HepG2 (cell line): ENCODE data around the gene LYSMD2. TPM values are rescaled to one million over a fixed set of nuclear protein-coding genes. Genes with fewer than 3 reads are reported as not detected.

Experiments used
- ATAC-seq: fragments of 200-7000 bp; cut with Tn5 transposase; 3 replicates; pipeline ENCODE4 v1.9.1; 2020; ENCODE audit warnings: mild to moderate bottlenecking, moderate library complexity
- BruUV-seq: library from RNA; stranded (reverse); fragments of 400-500 nt; replicated peaks from 2 replicates; lab custom pipeline; 2021; lab: Mats Ljungman, UMichigan
- CTCF ChIA-PET: fragments of 300-600 bp; formaldehyde crosslinking; extraction: SDS; loops from one replicate; lab custom pipeline; 2021; ENCODE audit warnings: low total read pairs, inconsistent platforms, low intra/inter-chr PET ratio; lab: Yijun Ruan, JAX
- POLR2A ChIA-PET: fragments of 350-600 bp; sonication (Branson Sonifier 250); formaldehyde crosslinking; loops from one replicate; lab custom pipeline; 2020; ENCODE audit warnings: antibody characterized with exemption, inconsistent platforms; lab: Yijun Ruan, JAX
- DNase-seq: peaks from one replicate; pipeline ENCODE4 v3.0.0-alpha.2; 2015; ENCODE audit warnings: low spot score
- FAIRE-seq: peaks from 3 replicates; lab custom pipeline; 2011; peaks lifted over from hg19 to GRCh38; lab: Jason Lieb, UNC
- H2AFZ ChIP-seq: one replicate; pipeline ENCODE4 v1.6.1; 2011; ENCODE audit warnings: low read length, inconsistent platforms
- H3K27ac ChIP-seq: fragments of 300-600 bp; 3 replicates; pipeline ENCODE4 v1.8.0; 2011; ENCODE audit warnings: mixed run types, mild to moderate bottlenecking, mixed read lengths, low read length, inconsistent platforms; ENCODE audit not compliant: insufficient read depth; ENCODE audit errors: extremely low read length
- H3K27me3 ChIP-seq, 2 experiments: fragments of 200-600 bp in 1 of 2; 2 replicates in 1 of 2; 3 replicates in 1 of 2; pipeline versions ENCODE4 v1.6.0 to v1.8.0; 2011; ENCODE audit warnings: low read length in 2 of 2, mild to moderate bottlenecking in 2 of 2, moderate library complexity in 2 of 2, inconsistent platforms in 1 of 2; ENCODE audit not compliant: insufficient read depth in 2 of 2, control insufficient read depth in 1 of 2
- H3K36me3 ChIP-seq, 2 experiments: fragments of 200-600 bp in 1 of 2; replicated peaks in 1 of 2; 2 replicates in 1 of 2; 3 replicates in 1 of 2; pipeline versions ENCODE4 v1.5.1 to v1.8.0; 2011; ENCODE audit warnings: low read length in 2 of 2, inconsistent platforms in 1 of 2; ENCODE audit not compliant: insufficient read depth in 2 of 2, control insufficient read depth in 1 of 2
- H3K4me1 ChIP-seq: 2 replicates; pipeline ENCODE4 v1.5.1; 2012; ENCODE audit warnings: low read length, inconsistent platforms; ENCODE audit not compliant: insufficient read depth
- H3K4me2 ChIP-seq: 2 replicates; pipeline ENCODE4 v1.6.0; 2011; ENCODE audit warnings: low read depth, low read length, inconsistent platforms
- H3K4me3 ChIP-seq, 3 experiments: fragments of 200-600 bp in 1 of 3; sonication (generic), shearing (Covaris generic) in 1 of 3; replicated peaks in 1 of 3; 2 replicates each; pipeline ENCODE4 v1.5.1; 2011 to 2016; ENCODE audit warnings: low read length in 3 of 3, inconsistent platforms in 2 of 3, low read depth in 2 of 3, mild to moderate bottlenecking in 2 of 3, control low read depth in 1 of 3, mixed read lengths in 1 of 3; ENCODE audit not compliant: insufficient read depth in 1 of 3
- H3K79me2 ChIP-seq: one replicate; pipeline ENCODE4 v1.6.1; 2011; ENCODE audit warnings: low read length, inconsistent platforms; ENCODE audit not compliant: insufficient read depth
- H3K9ac ChIP-seq: 2 replicates; pipeline ENCODE4 v1.6.0; 2011; ENCODE audit warnings: mild to moderate bottlenecking, low read depth, low read length, inconsistent platforms; ENCODE audit not compliant: insufficient read depth
- H3K9me3 ChIP-seq: 2 replicates; pipeline ENCODE4 v1.5.1; 2012; ENCODE audit warnings: mild to moderate bottlenecking, low read length
- H4K20me1 ChIP-seq: 2 replicates; pipeline ENCODE4 v1.6.0; 2011; ENCODE audit warnings: inconsistent platforms, mild to moderate bottlenecking, low read length, moderate library complexity; ENCODE audit not compliant: insufficient read depth
- FOXP1 ChIP-seq, 2 experiments: fragments of 450-650 bp in 1 of 2; IDR thresholded peaks; 2 replicates each; pipeline ENCODE4 v1.6.1; 2017 to 2018; ENCODE audit warnings: antibody characterized with exemption in 1 of 2
- HNRNPL ChIP-seq: fragments of 200-400 bp; formaldehyde crosslinking; IDR thresholded peaks from 2 replicates; pipeline ENCODE4 v1.6.1; 2017; ENCODE audit warnings: mild to moderate bottlenecking, low read depth, low read length
- KLF13 ChIP-seq: sonication (generic); formaldehyde crosslinking; IDR thresholded peaks from 2 replicates; pipeline ENCODE4 v1.4.0; 2020; ENCODE audit warnings: mild to moderate bottlenecking, missing genetic modification reagents
- PHB2 ChIP-seq: fragments of 450-650 bp; IDR thresholded peaks from 2 replicates; pipeline ENCODE4 v1.6.1; 2018; ENCODE audit not compliant: partially characterized antibody
- PRMT3 ChIP-seq: sonication (generic); formaldehyde crosslinking; IDR thresholded peaks from 2 replicates; pipeline ENCODE4 v1.8.1; 2022; ENCODE audit warnings: low read depth, mild to moderate bottlenecking, moderate library complexity, missing genetic modification reagents, borderline replicate concordance
- RCOR2 ChIP-seq: IDR thresholded peaks from 2 replicates; pipeline ENCODE4 v1.6.1; 2016; ENCODE audit warnings: missing biosample characterization, missing genetic modification reagents
- RELA ChIP-seq: sonication (generic); formaldehyde crosslinking; IDR thresholded peaks from 2 replicates; pipeline ENCODE4 v1.4.0; 2020; ENCODE audit warnings: missing genetic modification reagents
- SRSF9 ChIP-seq: fragments of 200-400 bp; formaldehyde crosslinking; IDR thresholded peaks from 2 replicates; pipeline ENCODE4 v1.6.1; 2018; ENCODE audit warnings: borderline replicate concordance, mild to moderate bottlenecking, low read depth, low read length; ENCODE audit not compliant: insufficient read depth, poor library complexity, severe bottlenecking
- THYN1 ChIP-seq: sonication (generic); formaldehyde crosslinking; IDR thresholded peaks from 2 replicates; pipeline ENCODE4 v1.8.1; 2023; ENCODE audit warnings: low read depth, mild to moderate bottlenecking, moderate library complexity, missing genetic modification reagents, borderline replicate concordance
- ZNF12 ChIP-seq: sonication (generic); formaldehyde crosslinking; IDR thresholded peaks from 2 replicates; pipeline ENCODE4 v1.5.0; 2020; ENCODE audit warnings: missing genetic modification reagents
- ZNF121 ChIP-seq: sonication (generic); formaldehyde crosslinking; IDR thresholded peaks from 2 replicates; pipeline ENCODE4 v1.5.0; 2020; ENCODE audit warnings: mild to moderate bottlenecking, missing genetic modification reagents
- ZNF484 ChIP-seq: sonication (generic); formaldehyde crosslinking; IDR thresholded peaks from 2 replicates; pipeline ENCODE4 v1.5.1; 2020; ENCODE audit warnings: mild to moderate bottlenecking, low read depth, missing genetic modification reagents, borderline replicate concordance
- ZNF496 ChIP-seq: sonication (generic); formaldehyde crosslinking; IDR thresholded peaks from 2 replicates; pipeline ENCODE4 v1.8.1; 2023; ENCODE audit warnings: mild to moderate bottlenecking, moderate library complexity, missing genetic modification reagents; ENCODE audit not compliant: insufficient replicate concordance
- WGBS: methylation state at CpG from one replicate; pipeline ENCODE4 v1.1.6; 2017; ENCODE audit warnings: low lambda C conversion rate; 5-methylcytosine and 5-hydroxymethylcytosine counted together
- in situ Hi-C: cut with HindIII; loops from 2 replicates; pipeline ENCODE4 v1.10.0; 2017; ENCODE audit warnings: low pct_unique_long_range_greater_than_20kb; ENCODE audit not compliant: extremely low pct_ligation_motif_present
- intact Hi-C: fragments of 100-400 bp; cut with micrococcal nuclease; formaldehyde crosslinking; loops from one replicate; pipeline ENCODE4 v1.10.0; 2022; ENCODE audit not compliant: unreplicated experiment
- polyA plus RNA-seq, 8 experiments: library from polyadenylated mRNA; depleted of rRNA in 3 of 8; stranded (reverse) in 7 of 8; unstranded in 1 of 8; fragments of >200 nt; fragmentation: Illumina TruSeq in 4 of 8; extraction: Trizol in 4 of 8; gene quantifications; 2 replicates each; pipeline versions ENCODE4 v1.2.1 to v1.2.3, GENCODE V29; 2011 to 2016; ENCODE audit warnings: low read depth in 4 of 8, missing spikeins in 1 of 8, mixed read lengths in 1 of 8; ENCODE audit not compliant: insufficient read depth in 1 of 8
- total RNA-seq, 5 experiments: library from RNA; depleted of rRNA; stranded (reverse); fragments of >200 nt; fragmentation: Illumina TruSeq; extraction: Trizol; gene quantifications; 2 replicates each; pipeline ENCODE4 v1.2.3, GENCODE V29; 2016; ENCODE audit warnings: low read depth in 1 of 5
- TF ChIP-seq, protein P1 (sequence below), 2 experiments: IDR thresholded peaks; 2 replicates each; pipeline ENCODE4 v1.6.1; 2011 to 2012; ENCODE audit warnings: low read length in 2 of 2, borderline replicate concordance in 1 of 2, low read depth in 1 of 2, mild to moderate bottlenecking in 1 of 2, moderate library complexity in 1 of 2
- TF ChIP-seq, protein P2 (sequence below): sonication (generic); formaldehyde crosslinking; IDR thresholded peaks from 2 replicates; pipeline ENCODE4 v1.4.0; 2020; ENCODE audit warnings: missing genetic modification reagents
- TF ChIP-seq, protein P3 (sequence below): IDR thresholded peaks from 2 replicates; pipeline ENCODE4 v1.6.1; 2016; ENCODE audit warnings: missing compliant biosample characterization, missing genetic modification reagents, borderline replicate concordance
- TF ChIP-seq, protein P4 (sequence below): sonication (generic); formaldehyde crosslinking; conservative IDR thresholded peaks from 2 replicates; pipeline ENCODE4 v1.8.0; 2022; ENCODE audit warnings: mild to moderate bottlenecking, moderate library complexity, missing genetic modification reagents

LYSMD2 gene
- total and polyA plus RNA-seq, 2 of the 13 experiments (the other 11 are each of a cell fraction or from before 2014, with no cell fraction given): 0.05 to 0.27 TPM

DNA sequence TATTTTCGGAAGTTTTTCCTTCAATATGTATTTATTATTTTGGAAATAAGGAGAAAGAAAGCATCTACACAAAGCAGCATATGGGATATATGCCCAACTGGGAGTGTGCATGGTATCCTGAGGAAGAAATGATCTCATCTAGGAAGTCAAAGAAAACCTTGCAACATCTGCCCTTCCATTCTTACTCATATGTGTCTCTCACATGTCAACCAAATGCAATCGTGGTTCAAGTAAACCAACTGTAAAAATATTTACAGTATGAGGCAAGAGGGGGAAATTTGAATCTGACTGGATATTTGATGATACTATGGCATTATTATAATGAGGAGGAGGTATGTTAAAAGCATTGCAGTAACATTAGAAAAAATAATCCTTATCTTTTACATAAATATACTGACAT is 59.4 kb downstream of the LYSMD2 start:
- no peaks in the 10 kb centered on the region for H3K9me3 ChIP-seq
- in situ Hi-C loops: no loop called here
- no peak overlapping the region for H3K27ac ChIP-seq
- no peak overlapping the region for H3K4me3 ChIP-seq
- no peaks in the 10 kb centered on the region for H4K20me1 ChIP-seq
- ChIA-PET CTCF (no interaction called here), POLR2A (no interaction called here)
- no peaks in the 10 kb centered on the region for H3K36me3 ChIP-seq
- H3K4me1 ChIP-seq: no peaks in the 10 kb centered on the region
- ATAC-seq: no peak
- H3K4me2 ChIP-seq: no peak overlapping the region
- H3K9ac ChIP-seq: no peak overlapping the region
- H3K79me2 ChIP-seq: no peaks in the 10 kb centered on the region
- peaks cover 0 to 3% of the 10 kb centered on the region in 2 experiments; a peak in 1 of 5 replicates for H3K27me3 ChIP-seq
- no peak for DNase-seq
- H2AFZ ChIP-seq: no peak overlapping the region
- intact Hi-C loops: no loop called here
- no TSS peak for BruUV-seq
- FAIRE-seq: no peak
- 0% methylated on average over 2 of the region's 2 CpGs for WGBS
- TF ChIP-seq ZNF12 (no peak), FOXP1 (IDR thresholded peaks at IDR 0.05) (no peak), FOXP1 (CRISPR knock-in tag; IDR thresholded peaks at IDR 0.05) (no peak), THYN1 (no peak), ZNF484 (CRISPR knock-in tag) (no peak), RELA (CRISPR knock-in tag) (no peak), SRSF9 (no peak), ZNF496 (CRISPR knock-in tag) (no peak), KLF13 (CRISPR knock-in tag) (no peak), ZNF121 (CRISPR knock-in tag) (no peak), PHB2 (no peak), PRMT3 (CRISPR knock-in tag) (no peak), HNRNPL (no peak), RCOR2 (CRISPR knock-in tag) (no peak)
- TF ChIP-seq, protein P1, sequence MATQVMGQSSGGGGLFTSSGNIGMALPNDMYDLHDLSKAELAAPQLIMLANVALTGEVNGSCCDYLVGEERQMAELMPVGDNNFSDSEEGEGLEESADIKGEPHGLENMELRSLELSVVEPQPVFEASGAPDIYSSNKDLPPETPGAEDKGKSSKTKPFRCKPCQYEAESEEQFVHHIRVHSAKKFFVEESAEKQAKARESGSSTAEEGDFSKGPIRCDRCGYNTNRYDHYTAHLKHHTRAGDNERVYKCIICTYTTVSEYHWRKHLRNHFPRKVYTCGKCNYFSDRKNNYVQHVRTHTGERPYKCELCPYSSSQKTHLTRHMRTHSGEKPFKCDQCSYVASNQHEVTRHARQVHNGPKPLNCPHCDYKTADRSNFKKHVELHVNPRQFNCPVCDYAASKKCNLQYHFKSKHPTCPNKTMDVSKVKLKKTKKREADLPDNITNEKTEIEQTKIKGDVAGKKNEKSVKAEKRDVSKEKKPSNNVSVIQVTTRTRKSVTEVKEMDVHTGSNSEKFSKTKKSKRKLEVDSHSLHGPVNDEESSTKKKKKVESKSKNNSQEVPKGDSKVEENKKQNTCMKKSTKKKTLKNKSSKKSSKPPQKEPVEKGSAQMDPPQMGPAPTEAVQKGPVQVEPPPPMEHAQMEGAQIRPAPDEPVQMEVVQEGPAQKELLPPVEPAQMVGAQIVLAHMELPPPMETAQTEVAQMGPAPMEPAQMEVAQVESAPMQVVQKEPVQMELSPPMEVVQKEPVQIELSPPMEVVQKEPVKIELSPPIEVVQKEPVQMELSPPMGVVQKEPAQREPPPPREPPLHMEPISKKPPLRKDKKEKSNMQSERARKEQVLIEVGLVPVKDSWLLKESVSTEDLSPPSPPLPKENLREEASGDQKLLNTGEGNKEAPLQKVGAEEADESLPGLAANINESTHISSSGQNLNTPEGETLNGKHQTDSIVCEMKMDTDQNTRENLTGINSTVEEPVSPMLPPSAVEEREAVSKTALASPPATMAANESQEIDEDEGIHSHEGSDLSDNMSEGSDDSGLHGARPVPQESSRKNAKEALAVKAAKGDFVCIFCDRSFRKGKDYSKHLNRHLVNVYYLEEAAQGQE (IDR thresholded peaks at IDR 0.05; ENCODE audit: borderline replicate concordance in 1 of 2, low read depth in 1 of 2, low read length in 2 of 2): no peak
- TF ChIP-seq, protein P2, sequence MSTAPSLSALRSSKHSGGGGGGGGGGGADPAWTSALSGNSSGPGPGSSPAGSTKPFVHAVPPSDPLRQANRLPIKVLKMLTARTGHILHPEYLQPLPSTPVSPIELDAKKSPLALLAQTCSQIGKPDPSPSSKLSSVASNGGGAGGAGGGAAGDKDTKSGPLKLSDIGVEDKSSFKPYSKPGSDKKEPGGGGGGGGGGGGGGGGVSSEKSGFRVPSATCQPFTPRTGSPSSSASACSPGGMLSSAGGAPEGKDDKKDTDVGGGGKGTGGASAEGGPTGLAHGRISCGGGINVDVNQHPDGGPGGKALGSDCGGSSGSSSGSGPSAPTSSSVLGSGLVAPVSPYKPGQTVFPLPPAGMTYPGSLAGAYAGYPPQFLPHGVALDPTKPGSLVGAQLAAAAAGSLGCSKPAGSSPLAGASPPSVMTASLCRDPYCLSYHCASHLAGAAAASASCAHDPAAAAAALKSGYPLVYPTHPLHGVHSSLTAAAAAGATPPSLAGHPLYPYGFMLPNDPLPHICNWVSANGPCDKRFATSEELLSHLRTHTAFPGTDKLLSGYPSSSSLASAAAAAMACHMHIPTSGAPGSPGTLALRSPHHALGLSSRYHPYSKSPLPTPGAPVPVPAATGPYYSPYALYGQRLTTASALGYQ: no peak
- TF ChIP-seq, protein P3, sequence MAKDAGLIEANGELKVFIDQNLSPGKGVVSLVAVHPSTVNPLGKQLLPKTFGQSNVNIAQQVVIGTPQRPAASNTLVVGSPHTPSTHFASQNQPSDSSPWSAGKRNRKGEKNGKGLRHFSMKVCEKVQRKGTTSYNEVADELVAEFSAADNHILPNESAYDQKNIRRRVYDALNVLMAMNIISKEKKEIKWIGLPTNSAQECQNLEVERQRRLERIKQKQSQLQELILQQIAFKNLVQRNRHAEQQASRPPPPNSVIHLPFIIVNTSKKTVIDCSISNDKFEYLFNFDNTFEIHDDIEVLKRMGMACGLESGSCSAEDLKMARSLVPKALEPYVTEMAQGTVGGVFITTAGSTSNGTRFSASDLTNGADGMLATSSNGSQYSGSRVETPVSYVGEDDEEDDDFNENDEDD (CRISPR knock-in tag): no peak
- TF ChIP-seq, protein P4, sequence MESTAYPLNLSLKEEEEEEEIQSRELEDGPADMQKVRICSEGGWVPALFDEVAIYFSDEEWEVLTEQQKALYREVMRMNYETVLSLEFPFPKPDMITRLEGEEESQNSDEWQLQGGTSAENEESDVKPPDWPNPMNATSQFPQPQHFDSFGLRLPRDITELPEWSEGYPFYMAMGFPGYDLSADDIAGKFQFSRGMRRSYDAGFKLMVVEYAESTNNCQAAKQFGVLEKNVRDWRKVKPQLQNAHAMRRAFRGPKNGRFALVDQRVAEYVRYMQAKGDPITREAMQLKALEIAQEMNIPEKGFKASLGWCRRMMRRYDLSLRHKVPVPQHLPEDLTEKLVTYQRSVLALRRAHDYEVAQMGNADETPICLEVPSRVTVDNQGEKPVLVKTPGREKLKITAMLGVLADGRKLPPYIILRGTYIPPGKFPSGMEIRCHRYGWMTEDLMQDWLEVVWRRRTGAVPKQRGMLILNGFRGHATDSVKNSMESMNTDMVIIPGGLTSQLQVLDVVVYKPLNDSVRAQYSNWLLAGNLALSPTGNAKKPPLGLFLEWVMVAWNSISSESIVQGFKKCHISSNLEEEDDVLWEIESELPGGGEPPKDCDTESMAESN (CRISPR knock-in tag): no peak
